ENCODE data around the gene ERC1. TPM values are rescaled to one million over a fixed set of nuclear protein-coding genes. Genes with fewer than 3 reads are reported as not detected.

ERC1 gene
- total RNA-seq, 1 experiment from 2014 or later: 55.1 TPM

- Mint-ChIP-seq H3K36me3 (ENCODE audit: insufficient read depth, unreplicated experiment) (peaks cover 6% of the 10 kb centered on the region), H3K27ac (ENCODE audit: low read depth, unreplicated experiment) (no peak overlapping the region), H3K27me3 (ENCODE audit: insufficient read depth, unreplicated experiment) (no peaks in the 10 kb centered on the region), H3K9me3 (ENCODE audit: unreplicated experiment) (no peaks in the 10 kb centered on the region), H3K4me1 (ENCODE audit: insufficient read depth, unreplicated experiment) (peaks cover 11% of the 10 kb centered on the region), H3K4me3 (ENCODE audit: unreplicated experiment) (no peak overlapping the region)
- intact Hi-C loops (cut with micrococcal nuclease): no loop called here
- BruUV-seq (replicated peaks): no TSS peak
- ChIA-PET CTCF (interaction anchor here (0.6 to 2.8 kb wide), 2 partner anchors 18 to 355 kb away, joined by 3 to 12 read pairs; no protein-coding TSS in a partner anchor), POLR2A (interaction anchor here (0.5 to 2.4 kb wide), 4 partner anchors 11 to 356 kb away, joined by 3 to 10 read pairs (median 4); no protein-coding TSS in a partner anchor)
- peak; percentile 35 for DNase-seq (ENCODE audit: unreplicated experiment)
- TF ChIP-seq CTCF (IDR thresholded peaks at IDR 0.05; ENCODE audit: unreplicated experiment): no peak
Measured at GRCh38 chr12:1473418-1473817, 482.4 kb downstream of the ERC1 start.

- Mint-ChIP-seq H3K4me1 (ENCODE audit: insufficient read depth, unreplicated experiment) (peaks cover 7% of the 10 kb centered on the region), H3K27me3 (ENCODE audit: insufficient read depth, unreplicated experiment) (no peaks in the 10 kb centered on the region), H3K27ac (ENCODE audit: low read depth, unreplicated experiment) (no peak overlapping the region), H3K36me3 (ENCODE audit: insufficient read depth, unreplicated experiment) (peaks cover 6% of the 10 kb centered on the region), H3K9me3 (ENCODE audit: unreplicated experiment) (no peaks in the 10 kb centered on the region), H3K4me3 (ENCODE audit: unreplicated experiment) (no peak overlapping the region)
- ChIA-PET CTCF (interaction anchor here (0.6 to 2.8 kb wide), 4 partner anchors 16 to 356 kb away, joined by 3 to 12 read pairs (median 3); no protein-coding TSS in a partner anchor), POLR2A (interaction anchor here (0.5 to 2.4 kb wide), 10 partner anchors 9 to 376 kb away, joined by 3 to 10 read pairs (median 4); no protein-coding TSS in a partner anchor)
- intact Hi-C loops (cut with micrococcal nuclease): no loop called here
- BruUV-seq (replicated peaks): no TSS peak
- no peak for TF ChIP-seq CTCF (IDR thresholded peaks at IDR 0.05; ENCODE audit: unreplicated experiment)
- DNase-seq (ENCODE audit: unreplicated experiment): peak; percentile 86
Measured at GRCh38 chr12:1474041-1474573, 483.1 kb downstream of the ERC1 start.

GRCh38 chr12:1474574-1475153 is 483.6 kb downstream of the ERC1 start:
- ChIA-PET POLR2A (interaction anchor here (0.5 to 2.4 kb wide), 10 partner anchors 10 to 376 kb away, joined by 3 to 10 read pairs (median 4); no protein-coding TSS in a partner anchor), CTCF (interaction anchor here (0.7 to 2.8 kb wide), 3 partner anchors 15 to 357 kb away, joined by 3 to 12 read pairs (median 3); no protein-coding TSS in a partner anchor)
- Mint-ChIP-seq H3K4me3 (ENCODE audit: unreplicated experiment) (no peak overlapping the region), H3K27ac (ENCODE audit: low read depth, unreplicated experiment) (no peak overlapping the region), H3K36me3 (ENCODE audit: insufficient read depth, unreplicated experiment) (peaks cover 6% of the 10 kb centered on the region), H3K27me3 (ENCODE audit: insufficient read depth, unreplicated experiment) (no peaks in the 10 kb centered on the region), H3K9me3 (ENCODE audit: unreplicated experiment) (no peaks in the 10 kb centered on the region), H3K4me1 (ENCODE audit: insufficient read depth, unreplicated experiment) (peaks cover 7% of the 10 kb centered on the region)
- BruUV-seq (replicated peaks): no TSS peak
- intact Hi-C loops (cut with micrococcal nuclease): no loop called here
- no peak for TF ChIP-seq CTCF (IDR thresholded peaks at IDR 0.05; ENCODE audit: unreplicated experiment)
- peak; percentile 86 for DNase-seq (ENCODE audit: unreplicated experiment)

- no peak for DNase-seq (ENCODE audit: unreplicated experiment)
- no peak for TF ChIP-seq CTCF (IDR thresholded peaks at IDR 0.05; ENCODE audit: unreplicated experiment)
- CTCF ChIA-PET: no interaction called here
- Mint-ChIP-seq H3K27ac (ENCODE audit: low read depth, unreplicated experiment) (no peak overlapping the region), H3K9me3 (ENCODE audit: unreplicated experiment) (no peaks in the 10 kb centered on the region), H3K27me3 (ENCODE audit: insufficient read depth, unreplicated experiment) (no peaks in the 10 kb centered on the region), H3K4me3 (ENCODE audit: unreplicated experiment) (no peak overlapping the region), H3K36me3 (ENCODE audit: insufficient read depth, unreplicated experiment) (peaks cover 7% of the 10 kb centered on the region), H3K4me1 (ENCODE audit: insufficient read depth, unreplicated experiment) (no peaks in the 10 kb centered on the region)
- BruUV-seq (replicated peaks): no TSS peak
- intact Hi-C loops (cut with micrococcal nuclease): no loop called here
- POLR2A ChIA-PET: no interaction called here
Measured at GRCh38 chr12:1479645-1480044, 488.6 kb downstream of the ERC1 start.
